IPS-20b (cell line): ENCODE results near the gene AMPD2.
"Not testable (repeated sequence)": the region's sequence is repeated elsewhere in the genome, so short reads cannot be mapped to it uniquely, and the experiment has no call there.

Experiments used
- H3K27ac ChIP-seq: one replicate; pipeline ENCODE4 v1.5.1; 2013; ENCODE audit warnings: low read length
- H3K27me3 ChIP-seq: 2 replicates; pipeline ENCODE4 v1.6.1; 2013; ENCODE audit warnings: mild to moderate bottlenecking, low read length, inconsistent platforms; ENCODE audit not compliant: insufficient read depth
- H3K36me3 ChIP-seq: 2 replicates; pipeline ENCODE4 v1.6.1; 2013; ENCODE audit warnings: low read depth, mild to moderate bottlenecking, inconsistent platforms, low read length, moderate library complexity; ENCODE audit not compliant: insufficient read depth
- H3K4me1 ChIP-seq: 2 replicates; pipeline ENCODE4 v1.6.1; 2013; ENCODE audit warnings: mild to moderate bottlenecking, control low read depth, inconsistent platforms, low read length, moderate library complexity; ENCODE audit not compliant: insufficient read depth
- H3K4me3 ChIP-seq: 2 replicates; pipeline ENCODE4 v1.5.1; 2013; ENCODE audit warnings: mild to moderate bottlenecking, low read length, inconsistent platforms
- H3K9ac ChIP-seq: 2 replicates; pipeline ENCODE4 v1.6.1; 2013; ENCODE audit warnings: low read depth, mild to moderate bottlenecking, inconsistent platforms, low read length, moderate library complexity
- H3K9me3 ChIP-seq: 2 replicates; pipeline ENCODE4 v1.6.1; 2013; ENCODE audit warnings: mild to moderate bottlenecking, low read depth, low read length, inconsistent platforms; ENCODE audit not compliant: insufficient read depth

The AMPD2 gene

DNA sequence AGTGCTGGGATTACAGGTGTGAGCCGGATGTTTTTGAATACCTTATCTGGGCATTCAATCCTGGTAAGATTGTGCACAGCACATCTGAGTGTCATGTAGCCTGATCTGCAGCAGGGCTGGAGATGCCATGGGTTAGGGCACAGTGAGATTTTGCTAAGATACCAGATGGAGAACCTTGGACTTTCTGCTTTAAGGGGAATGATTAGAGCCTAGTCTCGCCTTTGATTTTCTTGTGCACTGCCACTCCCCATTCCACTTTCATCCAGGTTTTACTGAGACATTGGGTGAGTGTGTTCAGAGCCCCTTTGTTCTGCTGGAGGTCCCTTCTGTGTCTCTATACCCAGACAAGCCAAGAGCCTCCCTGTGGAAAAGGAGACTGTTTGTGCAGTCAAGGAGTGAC is 54.2 kb downstream of the AMPD2 start:
- H3K36me3 ChIP-seq, H3K4me1 ChIP-seq, H3K27me3 ChIP-seq, H3K27ac ChIP-seq, H3K9me3 ChIP-seq, H3K9ac ChIP-seq, H3K4me3 ChIP-seq: not testable (repeated sequence)

DNA sequence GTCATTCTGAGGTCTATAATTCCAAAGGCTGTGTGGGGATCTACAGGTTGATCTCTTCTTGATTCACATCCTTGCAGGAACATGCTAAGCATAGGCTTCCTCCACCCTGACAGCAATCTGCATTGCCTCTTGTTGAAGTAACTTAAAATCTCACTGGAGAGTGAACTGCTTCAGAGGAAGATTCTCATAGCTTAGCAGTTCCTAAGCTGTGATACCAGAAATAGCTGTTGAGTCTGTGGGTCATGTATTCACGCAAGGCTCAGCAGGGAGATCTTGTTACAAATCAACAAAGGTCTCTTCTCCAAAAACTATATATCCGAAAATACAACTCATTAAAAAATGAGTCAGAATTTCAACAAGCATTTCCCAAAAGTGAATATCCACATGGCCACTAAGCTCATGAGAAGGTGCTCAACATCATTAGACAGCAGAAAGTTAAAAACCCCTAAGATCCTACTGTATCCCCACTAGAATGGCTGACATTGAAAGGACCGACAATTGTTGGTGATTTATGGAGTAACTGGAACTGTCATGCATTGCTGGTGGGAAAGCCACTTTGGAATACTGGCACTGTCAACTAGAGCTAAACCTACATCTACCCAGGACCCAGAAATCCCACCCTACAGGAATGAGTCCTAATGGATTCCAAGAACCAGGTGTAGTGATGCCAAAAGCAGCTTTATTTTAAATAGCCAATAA is 57.2 kb downstream of the AMPD2 start:
- H3K9ac ChIP-seq, H3K27ac ChIP-seq, H3K9me3 ChIP-seq, H3K27me3 ChIP-seq, H3K4me1 ChIP-seq, H3K4me3 ChIP-seq, H3K36me3 ChIP-seq: not testable (repeated sequence)

DNA sequence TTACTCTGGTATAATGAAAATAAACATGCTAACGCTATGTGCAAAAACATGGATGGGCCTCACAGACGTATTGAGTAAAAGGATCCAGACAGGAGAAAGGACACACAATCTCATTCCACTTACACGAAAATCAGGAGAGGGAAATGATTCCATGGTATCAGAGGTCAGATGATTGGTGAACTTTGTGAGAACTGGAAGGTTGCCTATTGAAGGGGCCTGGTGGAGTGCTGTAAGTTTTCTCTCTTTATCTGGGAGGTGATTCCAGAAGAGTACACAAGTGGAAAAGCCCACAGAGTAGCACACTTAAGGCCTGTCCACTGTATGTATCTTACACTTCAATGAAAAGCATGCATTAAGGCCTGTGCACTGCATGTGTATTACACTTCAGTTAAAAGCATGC is 57.8 kb downstream of the AMPD2 start:
- no peak overlapping the region for H3K27ac ChIP-seq
- H3K27me3 ChIP-seq: no peaks in the 10 kb centered on the region
- H3K36me3 ChIP-seq: no peaks in the 10 kb centered on the region
- H3K4me1 ChIP-seq: no peaks in the 10 kb centered on the region
- no peak overlapping the region for H3K9ac ChIP-seq
- no peaks in the 10 kb centered on the region for H3K9me3 ChIP-seq
- no peak overlapping the region for H3K4me3 ChIP-seq

DNA sequence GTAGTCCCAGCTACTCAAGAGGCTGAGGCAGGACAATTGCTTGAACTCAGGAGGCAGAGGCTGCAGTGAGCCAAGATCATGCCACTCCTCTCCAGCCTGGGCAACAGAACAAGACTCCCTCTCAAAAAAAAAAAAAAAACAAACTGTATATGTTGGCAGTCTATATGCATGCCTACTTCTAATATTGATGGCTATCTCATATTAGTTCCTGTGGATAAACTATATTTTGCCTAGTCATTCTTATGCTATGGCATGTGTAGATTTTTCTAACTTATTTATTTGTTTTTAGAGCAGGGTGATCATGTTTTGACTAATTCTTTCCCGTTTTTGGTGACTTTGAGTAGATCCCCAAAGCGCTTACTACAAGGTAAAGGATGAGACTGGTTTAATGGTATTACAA is 59.0 kb downstream of the AMPD2 start:
- not testable (repeated sequence) for H3K36me3 ChIP-seq, H3K4me3 ChIP-seq, H3K9me3 ChIP-seq, H3K27ac ChIP-seq, H3K27me3 ChIP-seq, H3K4me1 ChIP-seq, H3K9ac ChIP-seq
